Heart right ventricle (tissue), 16 donors: Measurements from ENCODE around the gene OSBPL10. TPM values are rescaled to one million over a fixed set of nuclear protein-coding genes. Genes with fewer than 3 reads are reported as not detected.

Source experiments
- ATAC-seq, 8 donors: fragments of 200-7000 bp; cut with Tn5 transposase; one replicate each; pipeline ENCODE4 v1.9.1; 2020; ENCODE audit warnings: mild to moderate bottlenecking in 8 of 8, moderate library complexity in 8 of 8, moderate number of reproducible peaks in 1 of 8
- DNase-seq, 2 donors: peaks; one replicate each; pipeline ENCODE4 v3.0.0-alpha.2; 2020
- H3K27ac ChIP-seq, 10 donors: fragments of 200-600 bp; sonication (generic) in 2 of 10; one replicate each; pipeline versions ENCODE4 v1.5.0 to v1.8.0; 2020 to 2022; ENCODE audit warnings: mild to moderate bottlenecking in 3 of 10
- H3K27me3 ChIP-seq, 7 donors: fragments of 200-600 bp; one replicate each; pipeline ENCODE4 v1.8.0; 2021 to 2022; ENCODE audit warnings: mild to moderate bottlenecking in 2 of 7
- H3K36me3 ChIP-seq, 9 donors: fragments of 200-600 bp; sonication (generic) in 1 of 9; one replicate each; pipeline versions ENCODE4 v1.5.0 to v1.8.0; 2020 to 2022; ENCODE audit warnings: mild to moderate bottlenecking in 2 of 9
- H3K4me1 ChIP-seq, 9 donors: fragments of 200-600 bp; sonication (generic) in 1 of 9; one replicate each; pipeline versions ENCODE4 v1.5.0 to v1.8.0; 2020 to 2022; ENCODE audit warnings: mild to moderate bottlenecking in 4 of 9
- H3K4me3 ChIP-seq, 10 donors: fragments of 200-600 bp; sonication (generic) in 2 of 10; one replicate each; pipeline versions ENCODE4 v1.5.0 to v1.8.0; 2020 to 2022; ENCODE audit warnings: mild to moderate bottlenecking in 7 of 10, moderate library complexity in 2 of 10
- H3K9me3 ChIP-seq, 11 donors: fragments of 200-600 bp in 10 of 11; sonication (generic) in 2 of 11; one replicate each; pipeline versions ENCODE4 v1.5.0 to v1.8.0; 2013 to 2022; ENCODE audit warnings: mild to moderate bottlenecking in 2 of 11, control low read depth in 1 of 11, moderate library complexity in 1 of 11
- WGBS, 2 donors: extraction: QIAGEN DNeasy Blood & Tissue Kit; methylation state at CpG; one replicate each; pipeline ENCODE4 v1.1.7; 2013; ENCODE audit warnings: inconsistent platforms in 1 of 2; 5-methylcytosine and 5-hydroxymethylcytosine counted together
- intact Hi-C, 10 donors: fragments of 100-400 bp; cut with DNase I; formaldehyde crosslinking; loops; one replicate each; pipeline versions ENCODE4 v1.11.1 to v1.14.2; 2022
- polyA plus RNA-seq, 2 donors: library from polyadenylated mRNA; stranded (reverse); fragments of 200-250 nt; gene quantifications; one replicate each; pipeline ENCODE4 v1.2.3, GENCODE V29; 2013
- total RNA-seq, 10 donors: library from RNA; stranded (reverse); fragmentation: NEBNext Ultra II Directional in 3 of 10; extraction: Animal tissue kit (Norgen Biotek cat#: 25700) in 3 of 10; gene quantifications; one replicate each; pipeline versions ENCODE4 v1.2.1 to v1.2.4, GENCODE V29; 2021 to 2023
- TF ChIP-seq, protein P1 (sequence below), 9 donors: fragments of 200-600 bp; sonication (generic) in 2 of 9; IDR thresholded peaks; one replicate each; pipeline versions ENCODE4 v1.5.0 to v1.8.0; 2021 to 2022; ENCODE audit warnings: antibody characterized with exemption in 9 of 9, mild to moderate bottlenecking in 5 of 9, moderate library complexity in 1 of 9
- donor health status: Arrhythmogenic right ventricular cardiomyopathy.
- donor health status: ischemic (EF 13 %, LVEDD 7.1; RV severe dilation, severe dysfunction).
- donor health status: healthy with polysubstance abuse.
- donor health status: DM: no; HTN: yes; CAD: no.
- donor health status: DM: no; HTN: no; CAD: no.
- donor health status: ischemic (EF 25% LVEDD 6.9; RV normal size, moderate dysfunction).
- donor health status: ischemic (EF 25% LVEDD 5.7; RV mildly dilated, moderate dysfunction).
- donor health status: healthy.
- donor health status: DM: yes; HTN: yes; CAD: no.
- donor health status: Ischemic cardiomyopathy.
- donor health status: ischemic (EF 35%, LVEDD 5.7; RV mildly dilated, moderate dysfunction).
- donor health status: nonischemic (EF 11% LVEDD 7.7; RV severe dilation, severe dysfunction).
- donor health status: DM: yes; HTN: yes; CAD: no.
- donor health status: PGD.
- donor health status: ischemic (EF 29% LVEDD 5.4; RV normal size, mild dysfunction).
- donor health status: nonischemic (EF 23%, LVEDD 6.1; RV moderate dilation, normal function).

Gene OSBPL10
- total and polyA plus RNA-seq, 12 donors, result 1.2 to 8.5 (median 4.1) TPM

DNA sequence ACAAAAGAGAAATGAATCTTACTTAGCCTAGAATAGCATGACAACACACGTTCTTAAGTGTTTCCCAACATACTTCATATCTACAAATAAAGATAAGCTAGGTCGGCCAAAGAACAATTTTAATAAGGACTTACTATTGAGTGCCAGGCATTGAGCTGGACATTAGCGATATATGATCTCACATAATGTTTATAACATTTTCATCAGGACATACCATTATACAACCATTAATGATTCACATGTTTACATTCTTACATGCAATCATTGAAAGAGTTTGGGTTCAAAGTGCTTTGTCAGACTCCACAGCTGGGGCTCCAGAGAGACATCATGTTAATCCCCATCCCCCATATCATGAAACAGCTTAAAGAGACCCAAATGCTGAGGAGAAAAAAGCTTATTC is 259.4 kb downstream of the OSBPL10 start:
- TF ChIP-seq, protein P1, sequence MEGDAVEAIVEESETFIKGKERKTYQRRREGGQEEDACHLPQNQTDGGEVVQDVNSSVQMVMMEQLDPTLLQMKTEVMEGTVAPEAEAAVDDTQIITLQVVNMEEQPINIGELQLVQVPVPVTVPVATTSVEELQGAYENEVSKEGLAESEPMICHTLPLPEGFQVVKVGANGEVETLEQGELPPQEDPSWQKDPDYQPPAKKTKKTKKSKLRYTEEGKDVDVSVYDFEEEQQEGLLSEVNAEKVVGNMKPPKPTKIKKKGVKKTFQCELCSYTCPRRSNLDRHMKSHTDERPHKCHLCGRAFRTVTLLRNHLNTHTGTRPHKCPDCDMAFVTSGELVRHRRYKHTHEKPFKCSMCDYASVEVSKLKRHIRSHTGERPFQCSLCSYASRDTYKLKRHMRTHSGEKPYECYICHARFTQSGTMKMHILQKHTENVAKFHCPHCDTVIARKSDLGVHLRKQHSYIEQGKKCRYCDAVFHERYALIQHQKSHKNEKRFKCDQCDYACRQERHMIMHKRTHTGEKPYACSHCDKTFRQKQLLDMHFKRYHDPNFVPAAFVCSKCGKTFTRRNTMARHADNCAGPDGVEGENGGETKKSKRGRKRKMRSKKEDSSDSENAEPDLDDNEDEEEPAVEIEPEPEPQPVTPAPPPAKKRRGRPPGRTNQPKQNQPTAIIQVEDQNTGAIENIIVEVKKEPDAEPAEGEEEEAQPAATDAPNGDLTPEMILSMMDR (IDR thresholded peaks at IDR 0.05), result no peak
- Histone ChIP-seq H3K4me1 (peaks cover 0 to 5% (median 0%) of the 10 kb centered on the region in 9 donors), H3K27ac (no peak overlapping the region), H3K36me3 (no peaks in the 10 kb centered on the region), H3K4me3 (no peak overlapping the region), H3K27me3 (no peaks in the 10 kb centered on the region), H3K9me3 (no peaks in the 10 kb centered on the region)
- intact Hi-C loops, result no loop called here
- 68 to 69% methylated on average over 3 of the region's 3 CpGs for WGBS, 2 donors
- ATAC-seq, result no peak
- no peak for DNase-seq

DNA sequence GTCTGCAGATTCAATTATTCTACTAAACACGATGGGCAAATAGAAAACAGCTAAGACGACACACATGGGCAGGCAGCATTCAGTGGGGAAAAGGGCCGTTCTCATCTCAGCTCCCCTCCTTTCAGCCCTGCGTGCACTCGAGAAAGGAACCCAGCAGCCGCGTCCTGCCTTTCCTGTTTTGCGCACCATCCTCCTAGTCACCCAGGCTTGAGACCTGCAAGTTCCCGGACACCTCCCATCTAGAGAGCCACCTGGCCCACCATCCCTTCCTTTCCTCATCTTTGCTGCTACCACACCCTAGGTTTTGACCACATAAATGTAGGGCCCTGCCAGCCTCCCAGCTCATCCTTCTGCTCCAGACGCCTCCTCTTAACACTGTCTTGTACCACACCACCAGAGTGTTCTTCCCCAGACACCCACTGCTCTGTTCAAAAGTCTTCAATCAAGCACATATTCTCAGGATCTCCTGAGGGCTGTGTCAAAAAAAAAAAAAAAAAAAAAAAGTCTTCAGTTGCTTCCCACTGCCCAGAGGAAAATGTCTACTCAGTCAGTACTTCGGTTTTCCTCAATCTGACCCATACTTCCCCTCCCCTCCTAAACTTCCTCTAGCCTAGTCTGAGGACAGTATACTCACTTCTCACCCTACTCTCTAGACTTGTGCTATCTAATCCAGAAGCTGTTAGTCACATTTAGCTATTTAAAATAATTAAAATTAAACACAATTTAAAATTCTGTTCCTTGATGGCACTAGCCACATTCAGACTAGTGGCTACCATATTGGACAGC is 266.4 kb downstream of the OSBPL10 start:
- H3K4me1 ChIP-seq, result peaks cover 0 to 7% (median 0%) of the 10 kb centered on the region in 9 donors
- intact Hi-C loops, result no loop called here
- H3K27ac ChIP-seq, result no peak overlapping the region
- no peak overlapping the region for H3K4me3 ChIP-seq
- ATAC-seq, result no peak
- H3K9me3 ChIP-seq, result peaks cover 0 to 15% (median 3%) of the 10 kb centered on the region in 11 donors
- TF ChIP-seq, protein P1 (IDR thresholded peaks at IDR 0.05), result no peak
- WGBS, 2 donors, result 89 to 92% methylated on average over 11 of the region's 11 CpGs
- H3K27me3 ChIP-seq, result no peaks in the 10 kb centered on the region
- no peak for DNase-seq
- H3K36me3 ChIP-seq, result no peaks in the 10 kb centered on the region

DNA sequence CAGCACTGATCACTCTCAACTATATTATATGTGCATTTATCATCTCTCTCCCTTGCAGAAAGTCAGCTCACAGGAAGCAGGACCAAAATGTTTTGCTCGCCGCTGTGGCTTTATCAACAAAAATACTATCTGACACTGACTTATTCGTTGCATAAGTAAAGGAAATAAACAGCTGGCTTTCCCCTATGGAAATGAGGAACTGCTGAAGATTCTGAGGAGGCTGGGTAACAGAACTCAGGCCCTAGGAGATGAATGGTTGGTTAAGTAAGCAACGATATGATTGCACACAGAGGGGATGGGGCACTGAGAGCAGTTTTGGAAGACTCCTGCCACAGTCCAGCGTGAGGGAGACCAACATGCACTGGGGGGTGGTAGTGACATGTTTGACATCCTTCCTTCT is 267.2 kb downstream of the OSBPL10 start:
- TF ChIP-seq, protein P1 (IDR thresholded peaks at IDR 0.05), result no peak
- Histone ChIP-seq H3K36me3 (no peaks in the 10 kb centered on the region), H3K4me3 (no peak overlapping the region), H3K27ac (no peak overlapping the region), H3K9me3 (peaks cover 0 to 15% (median 3%) of the 10 kb centered on the region in 11 donors), H3K4me1 (peaks cover 0 to 7% (median 0%) of the 10 kb centered on the region in 9 donors), H3K27me3 (no peaks in the 10 kb centered on the region)
- WGBS, 2 donors, result 68 to 69% methylated on average over 5 of the region's 5 CpGs
- intact Hi-C loops, result no loop called here
- ATAC-seq, result no peak
- no peak for DNase-seq

DNA sequence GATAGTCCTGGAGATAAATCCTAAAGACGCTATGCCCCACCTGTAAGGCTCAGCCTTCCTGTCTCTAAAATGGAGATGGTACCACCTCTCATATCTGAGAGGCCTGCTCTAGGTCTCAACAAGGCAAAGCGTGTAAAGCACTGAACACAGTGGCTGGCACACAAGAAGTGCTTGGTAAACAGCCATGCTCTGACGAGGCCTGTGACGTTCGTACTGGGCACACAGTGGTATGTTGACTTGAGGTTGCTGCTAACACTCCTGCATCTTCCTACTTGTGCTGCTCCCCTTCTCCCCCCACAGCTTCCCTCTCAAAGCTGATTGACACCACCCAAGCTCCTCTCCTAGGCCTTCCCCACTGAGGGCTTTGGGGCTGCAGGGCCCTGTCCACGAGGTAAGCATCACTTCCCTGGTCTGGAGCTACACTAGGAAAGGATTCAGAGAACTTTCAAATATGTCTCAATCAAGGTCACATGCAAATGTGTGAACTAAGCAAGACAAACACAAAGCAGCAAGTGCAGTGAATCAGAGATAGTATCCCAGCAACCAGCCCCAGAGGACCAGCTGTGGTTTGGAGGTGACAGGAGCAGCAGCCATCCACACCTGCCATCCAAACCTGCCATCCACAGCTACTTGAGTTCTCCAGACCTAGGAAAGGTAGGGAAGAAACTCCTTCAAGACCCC is 270.8 kb downstream of the OSBPL10 start:
- Histone ChIP-seq H3K36me3 (no peaks in the 10 kb centered on the region), H3K9me3 (peaks cover 0 to 15% (median 3%) of the 10 kb centered on the region in 11 donors), H3K27me3 (no peaks in the 10 kb centered on the region), H3K4me1 (peaks cover 0 to 7% (median 0%) of the 10 kb centered on the region in 9 donors), H3K27ac (no peak overlapping the region), H3K4me3 (no peak overlapping the region)
- WGBS, 2 donors, result 88 to 91% methylated on average over 6 of the region's 6 CpGs
- intact Hi-C loops, result no loop called here
- ATAC-seq, result peak in 1 of 8 donors; percentile 31
- DNase-seq, result no peak
- TF ChIP-seq, protein P1 (IDR thresholded peaks at IDR 0.05), result no peak
